K562 (cell line): ENCODE measurements around the gene LRRTM3.

ENCODE experiments used
- CAMTA2 ChIP-seq: fragments of 250-450 bp; sonication (Bioruptor Pico); conservative IDR thresholded peaks from 2 replicates; pipeline ENCODE4 v1.5.1; 2022
- GATA2 ChIP-seq: sonication (generic); formaldehyde crosslinking; IDR thresholded peaks from 2 replicates; pipeline ENCODE4 v1.4.0; 2020; ENCODE audit warnings: mild to moderate bottlenecking, missing genetic modification reagents
- NFIC ChIP-seq: fragments of 450-650 bp; IDR thresholded peaks from 2 replicates; pipeline ENCODE4 v1.6.1; 2017; ENCODE audit warnings: mild to moderate bottlenecking, inconsistent platforms
- NFYB ChIP-seq: IDR thresholded peaks from 2 replicates; pipeline ENCODE4 v1.6.1; 2011; ENCODE audit warnings: mild to moderate bottlenecking, moderate library complexity; ENCODE audit not compliant: insufficient read length; ENCODE audit errors: extremely low read depth
- RCOR1 ChIP-seq, 2 experiments: IDR thresholded peaks; 2 replicates each; pipeline ENCODE4 v1.6.1; 2012; ENCODE audit warnings: low read depth in 2 of 2, low read length in 2 of 2, borderline replicate concordance in 1 of 2, improper control_type of control experiment in 1 of 2
- SLC30A9 ChIP-seq: fragments of 250-450 bp; sonication (Bioruptor Pico); IDR thresholded peaks from 2 replicates; pipeline ENCODE4 v1.8.0; 2022; ENCODE audit warnings: mild to moderate bottlenecking, moderate library complexity
- SMARCC2 ChIP-seq: fragments of 450-650 bp; IDR thresholded peaks from 2 replicates; pipeline ENCODE4 v1.6.1; 2017; ENCODE audit warnings: antibody characterized with exemption, moderate library complexity, mild to moderate bottlenecking, low read depth
- ZFP30 ChIP-seq: fragments of 250-450 bp; sonication (Bioruptor Pico); IDR thresholded peaks from 2 replicates; pipeline ENCODE4 v1.8.0; 2022; ENCODE audit warnings: moderate library complexity, mild to moderate bottlenecking, inconsistent platforms, borderline replicate concordance
- ZNF274 ChIP-seq: IDR thresholded peaks from 2 replicates; pipeline ENCODE4 v1.6.1; 2011; ENCODE audit warnings: low read depth, mild to moderate bottlenecking, low read length, moderate library complexity, borderline replicate concordance
- ZNF830 ChIP-seq: fragments of 250-450 bp; sonication (Bioruptor Pico); IDR thresholded peaks from 2 replicates; pipeline ENCODE4 v1.5.0; 2021; ENCODE audit warnings: mild to moderate bottlenecking
- TF ChIP-seq, protein P1 (sequence below), 3 experiments: IDR thresholded peaks in 2 of 3; conservative IDR thresholded peaks in 1 of 3; 2 replicates each; pipeline ENCODE4 v1.5.1; 2011 to 2012; ENCODE audit warnings: low read length in 3 of 3, mild to moderate bottlenecking in 3 of 3, control low read depth in 2 of 3, improper control_type of control experiment in 1 of 3, inconsistent platforms in 1 of 3, low read depth in 1 of 3, mixed read lengths in 1 of 3, moderate library complexity in 1 of 3; ENCODE audit not compliant: insufficient read depth in 2 of 3
- TF ChIP-seq, protein P2 (sequence below): fragments of 450-650 bp; formaldehyde crosslinking; IDR thresholded peaks from 2 replicates; pipeline ENCODE4 v1.4.0; 2020; ENCODE audit warnings: mild to moderate bottlenecking, mixed read lengths

DNA sequence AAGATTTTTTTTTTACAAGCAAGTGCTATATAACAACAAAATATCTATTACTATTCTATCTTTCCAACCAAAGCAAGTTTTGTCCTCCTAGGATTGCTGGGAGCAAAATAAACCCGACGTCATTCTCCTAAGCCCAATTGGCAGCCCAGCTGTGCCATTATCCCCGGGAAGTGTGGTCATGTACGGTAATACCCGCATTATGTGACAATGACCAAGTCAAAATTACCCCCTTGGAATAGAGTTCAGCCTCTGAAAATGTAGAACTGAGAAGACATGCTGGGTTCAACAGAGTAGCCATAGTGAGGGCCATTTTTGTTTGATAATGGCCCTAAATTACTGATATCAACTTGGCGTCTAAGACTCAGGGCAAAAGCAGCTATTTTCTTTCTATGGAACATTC, 215.5 kb downstream of the LRRTM3 start:
- no peak for TF ChIP-seq SMARCC2
- no peak for TF ChIP-seq NFIC
- no peak for TF ChIP-seq ZNF830 (CRISPR knock-in tag)
- no peak for TF ChIP-seq NFYB
- no peak for TF ChIP-seq GATA2
- no peak for TF ChIP-seq CAMTA2 (CRISPR knock-in tag)
- TF ChIP-seq, protein P1, sequence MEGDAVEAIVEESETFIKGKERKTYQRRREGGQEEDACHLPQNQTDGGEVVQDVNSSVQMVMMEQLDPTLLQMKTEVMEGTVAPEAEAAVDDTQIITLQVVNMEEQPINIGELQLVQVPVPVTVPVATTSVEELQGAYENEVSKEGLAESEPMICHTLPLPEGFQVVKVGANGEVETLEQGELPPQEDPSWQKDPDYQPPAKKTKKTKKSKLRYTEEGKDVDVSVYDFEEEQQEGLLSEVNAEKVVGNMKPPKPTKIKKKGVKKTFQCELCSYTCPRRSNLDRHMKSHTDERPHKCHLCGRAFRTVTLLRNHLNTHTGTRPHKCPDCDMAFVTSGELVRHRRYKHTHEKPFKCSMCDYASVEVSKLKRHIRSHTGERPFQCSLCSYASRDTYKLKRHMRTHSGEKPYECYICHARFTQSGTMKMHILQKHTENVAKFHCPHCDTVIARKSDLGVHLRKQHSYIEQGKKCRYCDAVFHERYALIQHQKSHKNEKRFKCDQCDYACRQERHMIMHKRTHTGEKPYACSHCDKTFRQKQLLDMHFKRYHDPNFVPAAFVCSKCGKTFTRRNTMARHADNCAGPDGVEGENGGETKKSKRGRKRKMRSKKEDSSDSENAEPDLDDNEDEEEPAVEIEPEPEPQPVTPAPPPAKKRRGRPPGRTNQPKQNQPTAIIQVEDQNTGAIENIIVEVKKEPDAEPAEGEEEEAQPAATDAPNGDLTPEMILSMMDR (IDR thresholded peaks at IDR 0.05 in 2 of 3, conservative IDR thresholded peaks at IDR 0.05 in 1 of 3; ENCODE audit: insufficient read depth in 2 of 3, low read depth in 1 of 3, low read length in 3 of 3) = no peak
- TF ChIP-seq, protein P2, sequence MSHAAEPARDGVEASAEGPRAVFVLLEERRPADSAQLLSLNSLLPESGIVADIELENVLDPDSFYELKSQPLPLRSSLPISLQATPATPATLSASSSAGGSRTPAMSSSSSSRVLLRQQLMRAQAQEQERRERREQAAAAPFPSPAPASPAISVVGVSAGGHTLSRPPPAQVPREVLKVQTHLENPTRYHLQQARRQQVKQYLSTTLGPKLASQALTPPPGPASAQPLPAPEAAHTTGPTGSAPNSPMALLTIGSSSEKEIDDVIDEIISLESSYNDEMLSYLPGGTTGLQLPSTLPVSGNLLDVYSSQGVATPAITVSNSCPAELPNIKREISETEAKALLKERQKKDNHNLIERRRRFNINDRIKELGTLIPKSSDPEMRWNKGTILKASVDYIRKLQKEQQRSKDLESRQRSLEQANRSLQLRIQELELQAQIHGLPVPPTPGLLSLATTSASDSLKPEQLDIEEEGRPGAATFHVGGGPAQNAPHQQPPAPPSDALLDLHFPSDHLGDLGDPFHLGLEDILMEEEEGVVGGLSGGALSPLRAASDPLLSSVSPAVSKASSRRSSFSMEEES (CRISPR knock-in tag) = no peak
- TF ChIP-seq SLC30A9 (CRISPR knock-in tag) = no peak
- no peak for TF ChIP-seq RCOR1 (IDR thresholded peaks at IDR 0.05; ENCODE audit: borderline replicate concordance in 1 of 2, low read depth in 2 of 2, low read length in 2 of 2)
- TF ChIP-seq ZNF274 = no peak
- no peak for TF ChIP-seq ZFP30 (CRISPR knock-in tag)
